ENCODE results near the gene KPNA4. TPM values are rescaled to one million over a fixed set of nuclear protein-coding genes. Genes with fewer than 3 reads are reported as not detected.

Gene KPNA4
- total and polyA plus RNA-seq, 12 donors, result 6.5 to 43.6 (median 20.6) TPM

- Histone ChIP-seq H3K9me3 (replicated peaks in 1 of 3) (no peaks in the 10 kb centered on the region), H3K4me3 (no peak overlapping the region), H3K27me3 (no peaks in the 10 kb centered on the region), H3K4me1 (replicated peaks in 1 of 2) (peaks cover 8 to 9% of the 10 kb centered on the region in 2 donors), H3K36me3 (replicated peaks in 1 of 2) (no peaks in the 10 kb centered on the region), H3K27ac (no peak overlapping the region)
- intact Hi-C loops (cut with DNase I), result no loop called here
- no peak for TF ChIP-seq CTCF (IDR thresholded peaks at IDR 0.05)
- TF ChIP-seq POLR2A (IDR thresholded peaks at IDR 0.05), result no peak
- DNase-seq, result no peak
- WGBS, 4 donors, result 81 to 89% (median 86%) methylated on average over 4 of the region's 4 CpGs
Measured at GRCh38 chr3:160569894-160570652, 4.7 kb upstream of the KPNA4 start.

DNA sequence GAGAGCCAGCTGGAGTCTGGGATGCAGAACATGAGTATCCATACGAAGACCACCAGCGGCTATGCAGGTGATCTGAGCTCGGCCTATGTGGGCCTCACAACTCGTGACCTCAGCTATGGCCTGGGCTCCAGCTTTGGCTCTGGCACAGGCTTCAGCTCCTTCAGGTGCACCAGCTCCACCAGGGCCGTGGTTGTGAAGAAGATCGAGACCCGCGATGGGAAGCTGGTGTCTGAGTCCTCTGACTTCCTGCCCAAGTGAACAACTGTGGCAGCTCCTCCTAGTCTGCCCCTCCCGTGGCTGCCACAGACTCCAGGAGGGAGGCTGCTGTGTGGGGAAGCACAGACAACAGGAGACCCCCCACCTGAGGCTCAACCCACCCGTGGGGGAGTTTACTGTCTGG, 3.6 kb upstream of the KPNA4 start:
- intact Hi-C loops (cut with DNase I), result no loop called here
- Histone ChIP-seq H3K27me3 (no peaks in the 10 kb centered on the region), H3K27ac (no peak overlapping the region), H3K9me3 (replicated peaks in 1 of 3) (no peaks in the 10 kb centered on the region), H3K4me3 (no peak overlapping the region), H3K36me3 (replicated peaks in 1 of 2) (no peaks in the 10 kb centered on the region), H3K4me1 (replicated peaks in 1 of 2) (peaks cover 8 to 13% of the 10 kb centered on the region in 2 donors)
- no peak for TF ChIP-seq CTCF (IDR thresholded peaks at IDR 0.05)
- no peak for DNase-seq
- 76 to 100% (median 90%) methylated on average over 2 to 10 of the region's 10 CpGs for WGBS, 4 donors

GRCh38 chr3:160567774-160568173, 2.4 kb upstream of the KPNA4 start:
- H3K4me1 ChIP-seq (replicated peaks in 1 of 2), result peaks cover 14 to 25% of the 10 kb centered on the region in 2 donors
- no peaks in the 10 kb centered on the region for H3K36me3 ChIP-seq (replicated peaks in 1 of 2)
- 90 to 100% (median 99%) methylated on average over 2 to 3 of the region's 3 CpGs for WGBS, 4 donors
- no peaks in the 10 kb centered on the region for H3K9me3 ChIP-seq (replicated peaks in 1 of 3)
- no peak for DNase-seq
- intact Hi-C loops (cut with DNase I), result no loop called here
- no peak for TF ChIP-seq POLR2A (IDR thresholded peaks at IDR 0.05)
- TF ChIP-seq CTCF (IDR thresholded peaks at IDR 0.05), result no peak
- no peaks in the 10 kb centered on the region for H3K27me3 ChIP-seq
- H3K4me3 ChIP-seq, result no peak overlapping the region
- H3K27ac ChIP-seq, result no peak overlapping the region

DNA sequence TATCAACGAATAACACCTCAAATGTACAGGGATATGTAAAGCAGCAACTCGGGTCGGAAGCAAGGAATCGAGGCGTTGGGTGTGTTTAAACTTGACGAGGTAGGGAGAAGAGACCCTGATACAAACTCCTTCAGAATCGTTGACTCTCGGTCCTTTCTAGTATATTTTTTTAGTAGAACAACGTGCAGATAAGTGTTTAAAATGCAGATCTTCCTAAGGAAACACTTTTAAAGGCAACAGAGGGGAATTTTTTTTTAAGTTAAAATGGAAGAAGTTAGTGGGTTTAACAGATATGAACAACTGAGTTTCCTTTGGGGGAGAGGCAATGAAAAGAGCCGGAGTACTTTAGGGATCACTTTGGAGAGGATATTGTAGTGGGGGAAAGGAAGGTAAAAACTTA, 1.1 kb upstream of the KPNA4 start:
- H3K36me3 ChIP-seq (replicated peaks in 1 of 2), result no peaks in the 10 kb centered on the region
- peak overlapping the region; percentile 93 to 100 (median 98) for H3K27ac ChIP-seq
- H3K27me3 ChIP-seq, result no peaks in the 10 kb centered on the region
- no peak for TF ChIP-seq CTCF (IDR thresholded peaks at IDR 0.05)
- TF ChIP-seq POLR2A (IDR thresholded peaks at IDR 0.05), result no peak
- peak overlapping the region in 2 of 4 donors; percentile 96 to 97 for H3K4me3 ChIP-seq
- intact Hi-C loops (cut with DNase I), result no loop called here
- no peak for DNase-seq
- no peaks in the 10 kb centered on the region for H3K9me3 ChIP-seq (replicated peaks in 1 of 3)
- 10 to 18% (median 15%) methylated on average over 10 of the region's 10 CpGs for WGBS, 4 donors
- peaks cover 20 to 38% of the 10 kb centered on the region in 2 donors for H3K4me1 ChIP-seq (replicated peaks in 1 of 2)

Data from adrenal gland (tissue), 12 donors.